CD4-positive, alpha-beta T cell treated with Interleukin-21 for 1 hour (primary cell): ENCODE results near the gene HIPK1.

ENCODE experiments used
- DNase-seq: peaks from one replicate; pipeline ENCODE4 v3.0.0-alpha.2; 2020

The HIPK1 gene

DNA sequence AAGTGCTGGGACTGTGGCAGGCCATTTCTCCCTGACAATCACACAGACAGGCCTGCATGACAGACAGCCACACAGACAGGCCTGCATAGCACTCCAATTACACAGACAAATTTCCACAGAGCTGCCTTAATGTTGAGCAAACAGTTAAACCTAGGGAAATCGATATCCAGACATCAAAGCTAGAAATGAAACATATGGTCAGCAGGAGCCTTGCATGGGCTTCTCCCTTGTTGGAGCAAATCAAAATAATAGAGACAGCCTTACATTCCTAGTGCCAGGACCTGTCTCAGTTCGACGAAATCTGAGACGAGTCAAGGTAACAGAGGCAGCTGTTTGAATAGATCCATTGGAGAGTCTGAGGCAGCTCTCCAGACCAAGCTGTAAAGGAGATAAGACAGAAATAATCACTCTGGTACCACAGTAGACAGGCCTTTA is 92.6 kb downstream of the HIPK1 start:
- DNase-seq: no peak

GRCh38 chr1:114022877-114023276 is 93.8 kb downstream of the HIPK1 start:
- no peak for DNase-seq

GRCh38 chr1:114023377-114023776 is 94.3 kb downstream of the HIPK1 start:
- DNase-seq: no peak

- no peak for DNase-seq
Measured at GRCh38 chr1:114024049-114024448, 94.9 kb downstream of the HIPK1 start.

- no peak for DNase-seq
Measured at GRCh38 chr1:114025609-114026401, 96.7 kb downstream of the HIPK1 start.

GRCh38 chr1:114026797-114027196 is 97.7 kb downstream of the HIPK1 start:
- DNase-seq: no peak
